Vagina (tissue), 2 donors: ENCODE data around the gene CARD6.
A peak's percentile ranks its signal among the peaks of the same experiment; 100 is the strongest.

Experiments used
- CTCF ChIP-seq, 3 experiments: fragments of 450-650 bp in 2 of 3; fragments of 200-600 bp in 1 of 3; sonication (generic) in 1 of 3; IDR thresholded peaks; one replicate each; pipeline ENCODE4 v1.5.1; 2017 to 2019; ENCODE audit warnings: antibody characterized with exemption in 3 of 3, mild to moderate bottlenecking in 2 of 3, moderate library complexity in 2 of 3
- POLR2A ChIP-seq, 2 donors: fragments of 450-650 bp; IDR thresholded peaks; one replicate each; pipeline ENCODE4 v1.6.1; 2017; ENCODE audit warnings: antibody characterized with exemption in 2 of 2, mild to moderate bottlenecking in 2 of 2, moderate library complexity in 2 of 2
- POLR2AphosphoS5 ChIP-seq, 2 donors: sonication (generic); formaldehyde crosslinking; IDR thresholded peaks; one replicate each; pipeline ENCODE4 v1.9.0; 2017; ENCODE audit warnings: antibody characterized with exemption in 2 of 2, mild to moderate bottlenecking in 2 of 2, low read depth in 1 of 2; ENCODE audit not compliant: insufficient read depth in 1 of 2

DNA sequence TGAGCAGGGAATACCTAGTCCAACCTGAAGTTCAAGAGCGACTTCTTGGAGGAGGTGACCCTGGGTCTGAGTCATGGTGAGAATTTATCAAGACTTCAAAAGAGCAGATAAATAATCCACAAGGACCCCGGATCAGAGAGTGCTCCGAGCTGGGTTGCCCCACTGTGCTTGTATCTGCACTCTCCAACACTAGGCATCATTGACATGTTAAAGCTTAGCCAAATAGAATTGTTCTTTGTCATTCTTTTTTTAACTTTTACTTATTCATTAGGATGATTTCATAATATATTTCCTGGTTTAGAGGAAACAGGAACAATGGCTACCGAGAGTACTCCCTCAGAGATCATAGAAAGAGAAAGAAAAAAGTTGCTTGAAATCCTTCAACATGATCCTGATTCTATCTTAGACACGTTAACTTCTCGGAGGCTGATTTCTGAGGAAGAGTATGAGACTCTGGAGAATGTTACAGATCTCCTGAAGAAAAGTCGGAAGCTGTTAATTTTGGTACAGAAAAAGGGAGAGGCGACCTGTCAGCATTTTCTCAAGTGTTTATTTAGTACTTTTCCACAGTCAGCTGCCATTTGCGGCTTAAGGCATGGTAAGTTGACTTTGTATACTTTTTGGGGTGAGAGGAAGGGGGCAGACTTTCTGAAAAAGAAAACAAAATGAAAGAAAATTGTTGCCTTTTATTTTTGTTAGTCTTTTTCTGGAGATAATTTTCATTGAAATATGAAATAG is at the start of gene CARD6:
- TF ChIP-seq CTCF (IDR thresholded peaks at IDR 0.05) (no peak), POLR2AphosphoS5 (IDR thresholded peaks at IDR 0.05; ENCODE audit: insufficient read depth in 1 of 2, low read depth in 1 of 2) (peak in 1 of 2 donors; percentile 49), POLR2A (IDR thresholded peaks at IDR 0.05) (no peak)
